Stimulated activated memory B cell treated with anti-CD40 and anti-IgM and Interleukin-4, amounts not matched to agents 10 μg/mL and 1 μg/mL and 100 μg/mL, for 72 hours (primary cell): ENCODE data around the gene PRDM1.
A peak's percentile ranks its signal among the peaks of the same experiment; 100 is the strongest.

Experiments
- ATAC-seq: fragments of 150-1000 bp; cut with Tn5 transposase; 2 replicates; pipeline ENCODE4 v1.10.0; 2021
- H3K27ac Mint-ChIP-seq: one replicate; pipeline ENCODE4 v1.8.0; 2022; ENCODE audit warnings: mild to moderate bottlenecking, mixed read lengths
- H3K27me3 Mint-ChIP-seq: one replicate; pipeline ENCODE4 v1.8.0; 2022; ENCODE audit warnings: mixed read lengths
- H3K36me3 Mint-ChIP-seq: one replicate; pipeline ENCODE4 v1.8.0; 2022; ENCODE audit warnings: mixed read lengths
- H3K4me1 Mint-ChIP-seq: one replicate; pipeline ENCODE4 v1.8.0; 2022; ENCODE audit warnings: mixed read lengths
- H3K4me3 Mint-ChIP-seq: one replicate; pipeline ENCODE4 v1.8.0; 2022; ENCODE audit warnings: mild to moderate bottlenecking, moderate library complexity, mixed read lengths
- H3K9me3 Mint-ChIP-seq: one replicate; pipeline ENCODE4 v1.8.0; 2022; ENCODE audit warnings: mixed read lengths

Gene PRDM1

GRCh38 chr6:106059331-106059730 is 26.8 kb upstream of the PRDM1 start:
- H3K4me1 Mint-ChIP-seq: no peaks in the 10 kb centered on the region
- no peak overlapping the region for H3K4me3 Mint-ChIP-seq
- ATAC-seq: no peak
- no peak overlapping the region for H3K27ac Mint-ChIP-seq
- no peaks in the 10 kb centered on the region for H3K36me3 Mint-ChIP-seq
- no peaks in the 10 kb centered on the region for H3K27me3 Mint-ChIP-seq
- no peaks in the 10 kb centered on the region for H3K9me3 Mint-ChIP-seq

- H3K9me3 Mint-ChIP-seq: no peaks in the 10 kb centered on the region
- H3K4me1 Mint-ChIP-seq: no peaks in the 10 kb centered on the region
- no peak overlapping the region for H3K4me3 Mint-ChIP-seq
- no peak for ATAC-seq
- H3K27ac Mint-ChIP-seq: no peak overlapping the region
- no peaks in the 10 kb centered on the region for H3K36me3 Mint-ChIP-seq
- H3K27me3 Mint-ChIP-seq: no peaks in the 10 kb centered on the region
These were observed 26.0 kb upstream of the PRDM1 start for GRCh38 chr6:106060167-106060566.

GRCh38 chr6:106063448-106063850 is 22.7 kb upstream of the PRDM1 start:
- H3K27ac Mint-ChIP-seq: no peak overlapping the region
- H3K27me3 Mint-ChIP-seq: no peaks in the 10 kb centered on the region
- H3K36me3 Mint-ChIP-seq: no peaks in the 10 kb centered on the region
- H3K4me3 Mint-ChIP-seq: no peak overlapping the region
- H3K4me1 Mint-ChIP-seq: no peaks in the 10 kb centered on the region
- no peak for ATAC-seq
- no peaks in the 10 kb centered on the region for H3K9me3 Mint-ChIP-seq

GRCh38 chr6:106064142-106064541 is 22.0 kb upstream of the PRDM1 start:
- Mint-ChIP-seq H3K27ac (no peak overlapping the region), H3K27me3 (no peaks in the 10 kb centered on the region), H3K4me1 (no peaks in the 10 kb centered on the region), H3K4me3 (no peak overlapping the region), H3K36me3 (no peaks in the 10 kb centered on the region), H3K9me3 (no peaks in the 10 kb centered on the region)
- ATAC-seq: no peak

- no peak for ATAC-seq
- no peak overlapping the region for H3K4me3 Mint-ChIP-seq
- no peaks in the 10 kb centered on the region for H3K36me3 Mint-ChIP-seq
- H3K27me3 Mint-ChIP-seq: no peaks in the 10 kb centered on the region
- no peaks in the 10 kb centered on the region for H3K9me3 Mint-ChIP-seq
- no peaks in the 10 kb centered on the region for H3K4me1 Mint-ChIP-seq
- H3K27ac Mint-ChIP-seq: no peak overlapping the region
These were observed 21.4 kb upstream of the PRDM1 start for GRCh38 chr6:106064756-106065155.

- Mint-ChIP-seq H3K27ac (no peak overlapping the region), H3K9me3 (no peaks in the 10 kb centered on the region), H3K27me3 (no peaks in the 10 kb centered on the region), H3K4me3 (no peak overlapping the region), H3K36me3 (no peaks in the 10 kb centered on the region), H3K4me1 (no peaks in the 10 kb centered on the region)
- ATAC-seq: no peak
These were observed 19.1 kb upstream of the PRDM1 start for GRCh38 chr6:106066989-106067388.

GRCh38 chr6:106069478-106069877 is 16.7 kb upstream of the PRDM1 start:
- Mint-ChIP-seq H3K27me3 (no peaks in the 10 kb centered on the region), H3K36me3 (no peaks in the 10 kb centered on the region), H3K4me3 (no peak overlapping the region), H3K9me3 (no peaks in the 10 kb centered on the region), H3K4me1 (peaks cover 6% of the 10 kb centered on the region), H3K27ac (no peak overlapping the region)
- ATAC-seq: no peak

GRCh38 chr6:106070636-106071035 is 15.5 kb upstream of the PRDM1 start:
- H3K4me3 Mint-ChIP-seq: no peak overlapping the region
- peaks cover 6% of the 10 kb centered on the region for H3K4me1 Mint-ChIP-seq
- no peaks in the 10 kb centered on the region for H3K36me3 Mint-ChIP-seq
- ATAC-seq: no peak
- H3K9me3 Mint-ChIP-seq: no peaks in the 10 kb centered on the region
- H3K27me3 Mint-ChIP-seq: no peaks in the 10 kb centered on the region
- H3K27ac Mint-ChIP-seq: no peak overlapping the region

- Mint-ChIP-seq H3K27ac (no peak overlapping the region), H3K9me3 (no peaks in the 10 kb centered on the region), H3K27me3 (no peaks in the 10 kb centered on the region), H3K36me3 (no peaks in the 10 kb centered on the region), H3K4me1 (peaks cover 6% of the 10 kb centered on the region), H3K4me3 (no peak overlapping the region)
- ATAC-seq: peak; percentile 43
These were observed 13.5 kb upstream of the PRDM1 start for GRCh38 chr6:106072501-106073090.

GRCh38 chr6:106074146-106074545 is 12.0 kb upstream of the PRDM1 start:
- Mint-ChIP-seq H3K4me1 (peaks cover 6% of the 10 kb centered on the region), H3K36me3 (no peaks in the 10 kb centered on the region), H3K27me3 (no peaks in the 10 kb centered on the region), H3K27ac (no peak overlapping the region), H3K4me3 (no peak overlapping the region), H3K9me3 (no peaks in the 10 kb centered on the region)
- no peak for ATAC-seq

GRCh38 chr6:106076139-106076538 is 10.0 kb upstream of the PRDM1 start:
- Mint-ChIP-seq H3K4me1 (peaks cover 6% of the 10 kb centered on the region), H3K9me3 (no peaks in the 10 kb centered on the region), H3K27me3 (no peaks in the 10 kb centered on the region)

GRCh38 chr6:106077170-106077569 is 9.0 kb upstream of the PRDM1 start:
- Mint-ChIP-seq H3K4me3 (no peak overlapping the region), H3K36me3 (no peaks in the 10 kb centered on the region), H3K9me3 (no peaks in the 10 kb centered on the region), H3K4me1 (peaks cover 6% of the 10 kb centered on the region), H3K27me3 (peaks cover 7% of the 10 kb centered on the region), H3K27ac (no peak overlapping the region)
- no peak for ATAC-seq

More at GRCh38 chr6:106076139-106076538, 10.0 kb upstream of the PRDM1 start:
- no peaks in the 10 kb centered on the region for H3K36me3 Mint-ChIP-seq
- H3K4me3 Mint-ChIP-seq: no peak overlapping the region
- ATAC-seq: no peak
- H3K27ac Mint-ChIP-seq: no peak overlapping the region

- Mint-ChIP-seq H3K9me3 (no peaks in the 10 kb centered on the region), H3K27me3 (peaks cover 8% of the 10 kb centered on the region), H3K27ac (no peak overlapping the region), H3K4me1 (peaks cover 6% of the 10 kb centered on the region), H3K36me3 (no peaks in the 10 kb centered on the region), H3K4me3 (no peak overlapping the region)
- ATAC-seq: no peak
These were observed 8.3 kb upstream of the PRDM1 start for GRCh38 chr6:106077881-106078280.

- Mint-ChIP-seq H3K9me3 (no peaks in the 10 kb centered on the region), H3K4me3 (no peak overlapping the region), H3K4me1 (peaks cover 17% of the 10 kb centered on the region), H3K27me3 (peaks cover 8% of the 10 kb centered on the region), H3K36me3 (no peaks in the 10 kb centered on the region), H3K27ac (no peak overlapping the region)
- ATAC-seq: no peak
These were observed 6.0 kb upstream of the PRDM1 start for GRCh38 chr6:106079961-106080762.

GRCh38 chr6:106080763-106081095 is 5.4 kb upstream of the PRDM1 start:
- Mint-ChIP-seq H3K27ac (no peak overlapping the region), H3K4me1 (peaks cover 23% of the 10 kb centered on the region), H3K9me3 (no peaks in the 10 kb centered on the region), H3K27me3 (peaks cover 8% of the 10 kb centered on the region), H3K36me3 (no peaks in the 10 kb centered on the region), H3K4me3 (no peak overlapping the region)
- ATAC-seq: no peak

GRCh38 chr6:106081715-106082114 is 4.4 kb upstream of the PRDM1 start:
- Mint-ChIP-seq H3K9me3 (no peaks in the 10 kb centered on the region), H3K4me3 (no peak overlapping the region), H3K27me3 (peaks cover 8% of the 10 kb centered on the region), H3K27ac (peak overlapping the region; percentile 31), H3K36me3 (no peaks in the 10 kb centered on the region), H3K4me1 (peaks cover 31% of the 10 kb centered on the region)
- ATAC-seq: no peak
